Progenitor cell of endocrine pancreas (in vitro differentiated cells): ENCODE data around the gene PSMD4. TPM values are rescaled to one million over a fixed set of nuclear protein-coding genes. Genes with fewer than 3 reads are reported as not detected.

Experiments used
- DNase-seq: peaks from one replicate; pipeline ENCODE4 v3.0.0; 2021; ENCODE audit warnings: low spot score; ENCODE audit not compliant: unreplicated experiment
- H3K27ac Mint-ChIP-seq: 2 replicates; pipeline ENCODE4 v1.8.0; 2021; ENCODE audit warnings: mild to moderate bottlenecking, moderate library complexity, mixed read lengths
- H3K27me3 Mint-ChIP-seq: 2 replicates; pipeline ENCODE4 v1.8.0; 2021; ENCODE audit warnings: mixed read lengths
- H3K36me3 Mint-ChIP-seq: 2 replicates; pipeline ENCODE4 v1.8.0; 2022; ENCODE audit warnings: mixed read lengths; ENCODE audit not compliant: insufficient read depth
- H3K4me1 Mint-ChIP-seq: 2 replicates; pipeline ENCODE4 v1.8.0; 2021; ENCODE audit warnings: low read depth, mixed read lengths
- H3K4me3 Mint-ChIP-seq: 2 replicates; pipeline ENCODE4 v1.8.0; 2021; ENCODE audit warnings: low read depth, mild to moderate bottlenecking, moderate library complexity, mixed read lengths
- H3K9me3 Mint-ChIP-seq: 2 replicates; pipeline ENCODE4 v1.8.0; 2021; ENCODE audit warnings: low read depth, mixed read lengths
- total RNA-seq: library from RNA; stranded (reverse); gene quantifications from 2 replicates; pipeline ENCODE4 v1.2.1, GENCODE V29; 2021
- TF ChIP-seq, protein P1 (sequence below): fragments of 200-600 bp; sonication (generic); IDR thresholded peaks from one replicate; pipeline ENCODE4 v1.5.0; 2021; ENCODE audit warnings: antibody characterized with exemption, mild to moderate bottlenecking; ENCODE audit not compliant: unreplicated experiment

PSMD4 gene
- total RNA-seq, 1 donor from 2014 or later = 163 TPM

DNA sequence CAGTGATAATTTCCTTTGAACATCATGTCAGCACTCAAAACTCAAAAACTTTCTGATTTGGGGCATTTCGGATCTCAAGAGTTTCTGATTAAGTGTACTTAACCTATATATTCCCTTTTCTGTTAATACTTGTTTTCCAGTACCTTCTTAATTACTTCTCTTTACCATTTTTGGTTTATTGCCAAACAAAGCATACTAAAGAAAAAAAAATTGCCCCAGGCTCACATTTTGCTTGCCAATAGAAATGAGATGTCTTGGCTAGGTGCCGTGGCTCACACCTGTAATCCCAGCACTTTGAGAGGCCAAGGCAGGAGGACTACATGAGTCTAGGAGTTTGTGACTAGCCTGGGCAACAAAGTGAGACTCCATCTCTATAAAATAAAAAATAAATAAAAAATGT, 4.8 kb downstream of the PSMD4 start:
- H3K27ac Mint-ChIP-seq = no peak overlapping the region
- peaks cover 13% of the 10 kb centered on the region for H3K4me1 Mint-ChIP-seq
- H3K36me3 Mint-ChIP-seq = peaks cover 6% of the 10 kb centered on the region
- DNase-seq = no peak
- H3K27me3 Mint-ChIP-seq = no peaks in the 10 kb centered on the region
- H3K4me3 Mint-ChIP-seq = no peak overlapping the region
- no peaks in the 10 kb centered on the region for H3K9me3 Mint-ChIP-seq
- TF ChIP-seq, protein P1, sequence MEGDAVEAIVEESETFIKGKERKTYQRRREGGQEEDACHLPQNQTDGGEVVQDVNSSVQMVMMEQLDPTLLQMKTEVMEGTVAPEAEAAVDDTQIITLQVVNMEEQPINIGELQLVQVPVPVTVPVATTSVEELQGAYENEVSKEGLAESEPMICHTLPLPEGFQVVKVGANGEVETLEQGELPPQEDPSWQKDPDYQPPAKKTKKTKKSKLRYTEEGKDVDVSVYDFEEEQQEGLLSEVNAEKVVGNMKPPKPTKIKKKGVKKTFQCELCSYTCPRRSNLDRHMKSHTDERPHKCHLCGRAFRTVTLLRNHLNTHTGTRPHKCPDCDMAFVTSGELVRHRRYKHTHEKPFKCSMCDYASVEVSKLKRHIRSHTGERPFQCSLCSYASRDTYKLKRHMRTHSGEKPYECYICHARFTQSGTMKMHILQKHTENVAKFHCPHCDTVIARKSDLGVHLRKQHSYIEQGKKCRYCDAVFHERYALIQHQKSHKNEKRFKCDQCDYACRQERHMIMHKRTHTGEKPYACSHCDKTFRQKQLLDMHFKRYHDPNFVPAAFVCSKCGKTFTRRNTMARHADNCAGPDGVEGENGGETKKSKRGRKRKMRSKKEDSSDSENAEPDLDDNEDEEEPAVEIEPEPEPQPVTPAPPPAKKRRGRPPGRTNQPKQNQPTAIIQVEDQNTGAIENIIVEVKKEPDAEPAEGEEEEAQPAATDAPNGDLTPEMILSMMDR = no peak

DNA sequence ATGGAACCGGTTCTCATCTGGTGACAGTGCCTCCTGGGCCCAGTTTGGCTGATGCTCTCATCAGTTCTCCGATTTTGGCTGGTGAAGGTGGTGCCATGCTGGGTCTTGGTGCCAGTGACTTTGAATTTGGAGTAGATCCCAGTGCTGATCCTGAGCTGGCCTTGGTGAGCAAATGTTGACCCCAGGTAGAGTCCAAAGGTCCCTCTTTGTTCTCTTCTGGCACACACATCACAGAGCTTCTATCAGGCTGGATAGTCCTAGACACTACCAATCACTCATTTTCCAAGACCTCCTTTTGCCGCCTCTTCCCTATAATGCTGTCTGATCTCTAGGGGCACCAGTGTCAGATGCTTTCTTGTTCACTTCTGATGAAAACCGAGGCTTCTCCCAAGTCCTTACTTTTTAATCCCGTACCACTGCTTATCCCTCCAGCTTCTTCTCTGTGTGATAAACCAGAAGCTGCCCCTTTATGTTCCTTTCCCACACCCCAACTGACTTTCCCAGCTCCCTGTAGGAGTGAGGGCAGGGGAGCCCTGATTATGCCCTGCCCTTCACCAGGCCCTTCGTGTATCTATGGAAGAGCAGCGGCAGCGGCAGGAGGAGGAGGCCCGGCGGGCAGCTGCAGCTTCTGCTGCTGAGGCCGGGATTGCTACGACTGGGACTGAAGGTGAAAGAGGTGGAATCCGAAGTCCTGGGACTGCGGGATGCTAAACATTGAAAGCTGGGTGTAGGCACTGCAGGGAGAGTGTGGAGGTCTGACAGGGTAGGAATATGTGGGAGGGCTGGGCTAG, 11.1 kb downstream of the PSMD4 start:
- Mint-ChIP-seq H3K27me3 (no peaks in the 10 kb centered on the region), H3K4me1 (no peaks in the 10 kb centered on the region), H3K9me3 (no peaks in the 10 kb centered on the region), H3K27ac (no peak overlapping the region), H3K36me3 (peaks cover 30% of the 10 kb centered on the region), H3K4me3 (no peak overlapping the region)
- TF ChIP-seq, protein P1 = no peak
- DNase-seq = no peak

DNA sequence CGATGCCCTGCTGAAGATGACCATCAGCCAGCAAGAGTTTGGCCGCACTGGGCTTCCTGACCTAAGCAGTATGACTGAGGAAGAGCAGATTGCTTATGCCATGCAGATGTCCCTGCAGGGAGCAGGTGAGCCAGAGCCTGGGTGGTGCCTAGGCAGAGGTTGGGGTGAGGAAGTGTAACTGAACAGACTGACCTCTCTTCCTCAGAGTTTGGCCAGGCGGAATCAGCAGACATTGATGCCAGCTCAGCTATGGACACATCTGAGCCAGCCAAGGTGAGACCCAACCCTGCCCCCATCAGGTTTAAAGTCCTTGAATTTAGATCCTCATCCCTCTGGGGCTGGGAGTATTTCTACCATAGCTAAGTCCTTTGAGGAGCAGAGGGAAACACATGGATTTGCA, 11.8 kb downstream of the PSMD4 start:
- no peak overlapping the region for H3K4me3 Mint-ChIP-seq
- no peaks in the 10 kb centered on the region for H3K9me3 Mint-ChIP-seq
- H3K27ac Mint-ChIP-seq = no peak overlapping the region
- H3K36me3 Mint-ChIP-seq = peaks cover 31% of the 10 kb centered on the region
- no peak for DNase-seq
- TF ChIP-seq, protein P1 = no peak
- H3K27me3 Mint-ChIP-seq = no peaks in the 10 kb centered on the region
- H3K4me1 Mint-ChIP-seq = no peaks in the 10 kb centered on the region

DNA sequence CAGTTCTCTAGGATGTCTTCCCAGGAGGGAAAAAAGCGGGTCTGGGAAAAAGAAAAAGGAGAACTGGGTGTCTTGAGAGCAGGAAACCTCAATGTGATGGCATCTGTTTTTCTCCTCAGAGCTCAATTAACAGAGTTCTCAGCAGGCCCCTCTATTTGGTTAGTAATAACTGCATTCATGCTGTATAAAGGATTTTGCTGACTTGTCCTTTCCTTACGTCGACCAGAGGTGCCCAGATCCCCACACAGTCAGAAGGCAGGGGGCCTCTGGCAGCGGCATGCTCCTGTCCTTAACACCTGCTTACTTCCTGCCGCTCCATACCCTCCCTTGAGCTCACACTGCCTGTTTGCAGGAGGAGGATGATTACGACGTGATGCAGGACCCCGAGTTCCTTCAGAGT, 12.3 kb downstream of the PSMD4 start:
- H3K9me3 Mint-ChIP-seq = no peaks in the 10 kb centered on the region
- no peak for DNase-seq
- no peak overlapping the region for H3K27ac Mint-ChIP-seq
- H3K36me3 Mint-ChIP-seq = peaks cover 34% of the 10 kb centered on the region
- no peak overlapping the region for H3K4me3 Mint-ChIP-seq
- TF ChIP-seq, protein P1 = no peak
- H3K27me3 Mint-ChIP-seq = no peaks in the 10 kb centered on the region
- no peaks in the 10 kb centered on the region for H3K4me1 Mint-ChIP-seq

DNA sequence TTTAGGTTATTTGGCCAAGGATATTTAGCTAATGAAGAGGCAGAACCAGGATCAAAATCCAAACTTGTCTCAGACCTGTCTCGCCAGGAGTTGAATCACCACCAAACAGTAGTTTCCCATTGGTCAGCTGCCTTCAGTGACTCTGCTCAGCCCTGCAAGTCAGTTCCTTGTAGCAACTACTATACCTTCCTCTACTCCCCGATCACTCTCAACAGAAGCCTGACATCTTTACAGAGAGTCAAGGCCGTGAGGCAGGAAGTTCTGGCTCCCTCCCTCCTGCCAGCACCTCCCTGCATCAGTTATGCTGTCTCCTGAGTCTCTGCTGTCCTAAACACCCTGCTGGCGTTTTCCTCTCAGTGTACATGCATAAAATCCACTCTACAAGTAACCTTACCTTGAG, 13.2 kb downstream of the PSMD4 start:
- Mint-ChIP-seq H3K36me3 (peaks cover 36% of the 10 kb centered on the region), H3K4me3 (no peak overlapping the region), H3K9me3 (no peaks in the 10 kb centered on the region), H3K27me3 (no peaks in the 10 kb centered on the region), H3K27ac (no peak overlapping the region), H3K4me1 (no peaks in the 10 kb centered on the region)
- DNase-seq = no peak
- TF ChIP-seq, protein P1 = no peak
